Measurements from ENCODE around the gene SPTLC1.
A peak's percentile ranks its signal among the peaks of the same experiment; 100 is the strongest.

Gene SPTLC1

GRCh38 chr9:92135576-92135975, 20.4 kb upstream of the SPTLC1 start:
- TF ChIP-seq TAF1 (IDR thresholded peaks at IDR 0.05; ENCODE audit: low read depth) (no peak), NFIC (IDR thresholded peaks at IDR 0.05) (no peak), RAD21 (IDR thresholded peaks at IDR 0.05; ENCODE audit: low read depth) (no peak)

- TF ChIP-seq, protein P1, sequence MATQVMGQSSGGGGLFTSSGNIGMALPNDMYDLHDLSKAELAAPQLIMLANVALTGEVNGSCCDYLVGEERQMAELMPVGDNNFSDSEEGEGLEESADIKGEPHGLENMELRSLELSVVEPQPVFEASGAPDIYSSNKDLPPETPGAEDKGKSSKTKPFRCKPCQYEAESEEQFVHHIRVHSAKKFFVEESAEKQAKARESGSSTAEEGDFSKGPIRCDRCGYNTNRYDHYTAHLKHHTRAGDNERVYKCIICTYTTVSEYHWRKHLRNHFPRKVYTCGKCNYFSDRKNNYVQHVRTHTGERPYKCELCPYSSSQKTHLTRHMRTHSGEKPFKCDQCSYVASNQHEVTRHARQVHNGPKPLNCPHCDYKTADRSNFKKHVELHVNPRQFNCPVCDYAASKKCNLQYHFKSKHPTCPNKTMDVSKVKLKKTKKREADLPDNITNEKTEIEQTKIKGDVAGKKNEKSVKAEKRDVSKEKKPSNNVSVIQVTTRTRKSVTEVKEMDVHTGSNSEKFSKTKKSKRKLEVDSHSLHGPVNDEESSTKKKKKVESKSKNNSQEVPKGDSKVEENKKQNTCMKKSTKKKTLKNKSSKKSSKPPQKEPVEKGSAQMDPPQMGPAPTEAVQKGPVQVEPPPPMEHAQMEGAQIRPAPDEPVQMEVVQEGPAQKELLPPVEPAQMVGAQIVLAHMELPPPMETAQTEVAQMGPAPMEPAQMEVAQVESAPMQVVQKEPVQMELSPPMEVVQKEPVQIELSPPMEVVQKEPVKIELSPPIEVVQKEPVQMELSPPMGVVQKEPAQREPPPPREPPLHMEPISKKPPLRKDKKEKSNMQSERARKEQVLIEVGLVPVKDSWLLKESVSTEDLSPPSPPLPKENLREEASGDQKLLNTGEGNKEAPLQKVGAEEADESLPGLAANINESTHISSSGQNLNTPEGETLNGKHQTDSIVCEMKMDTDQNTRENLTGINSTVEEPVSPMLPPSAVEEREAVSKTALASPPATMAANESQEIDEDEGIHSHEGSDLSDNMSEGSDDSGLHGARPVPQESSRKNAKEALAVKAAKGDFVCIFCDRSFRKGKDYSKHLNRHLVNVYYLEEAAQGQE (IDR thresholded peaks at IDR 0.05; ENCODE audit: low read depth), result no peak
- TF ChIP-seq TAF1 (IDR thresholded peaks at IDR 0.05; ENCODE audit: low read depth) (no peak), NFIC (IDR thresholded peaks at IDR 0.05) (peak; percentile 85), TCF12 (IDR thresholded peaks at IDR 0.05; ENCODE audit: low read depth) (0 out of 2 replicates have a peak, but pooled peaks have one; percentile 27), ZBTB7A (IDR thresholded peaks at IDR 0.05; ENCODE audit: low read depth) (peak; percentile 77; the same call in 1 of the 2 replicates), FOXM1 (IDR thresholded peaks at IDR 0.05; ENCODE audit: borderline replicate concordance, low read depth) (no peak), RAD21 (IDR thresholded peaks at IDR 0.05; ENCODE audit: low read depth) (peak; percentile 89), TEAD4 (IDR thresholded peaks at IDR 0.05) (no peak)
- TF ChIP-seq, protein P2, sequence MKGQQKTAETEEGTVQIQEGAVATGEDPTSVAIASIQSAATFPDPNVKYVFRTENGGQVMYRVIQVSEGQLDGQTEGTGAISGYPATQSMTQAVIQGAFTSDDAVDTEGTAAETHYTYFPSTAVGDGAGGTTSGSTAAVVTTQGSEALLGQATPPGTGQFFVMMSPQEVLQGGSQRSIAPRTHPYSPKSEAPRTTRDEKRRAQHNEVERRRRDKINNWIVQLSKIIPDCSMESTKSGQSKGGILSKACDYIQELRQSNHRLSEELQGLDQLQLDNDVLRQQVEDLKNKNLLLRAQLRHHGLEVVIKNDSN (IDR thresholded peaks at IDR 0.05), result no peak
- TF ChIP-seq, protein P3, sequence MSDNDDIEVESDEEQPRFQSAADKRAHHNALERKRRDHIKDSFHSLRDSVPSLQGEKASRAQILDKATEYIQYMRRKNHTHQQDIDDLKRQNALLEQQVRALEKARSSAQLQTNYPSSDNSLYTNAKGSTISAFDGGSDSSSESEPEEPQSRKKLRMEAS (IDR thresholded peaks at IDR 0.05), result no peak
Observed at GRCh38 chr9:92133949-92134604, 18.9 kb upstream of the SPTLC1 start.

DNA sequence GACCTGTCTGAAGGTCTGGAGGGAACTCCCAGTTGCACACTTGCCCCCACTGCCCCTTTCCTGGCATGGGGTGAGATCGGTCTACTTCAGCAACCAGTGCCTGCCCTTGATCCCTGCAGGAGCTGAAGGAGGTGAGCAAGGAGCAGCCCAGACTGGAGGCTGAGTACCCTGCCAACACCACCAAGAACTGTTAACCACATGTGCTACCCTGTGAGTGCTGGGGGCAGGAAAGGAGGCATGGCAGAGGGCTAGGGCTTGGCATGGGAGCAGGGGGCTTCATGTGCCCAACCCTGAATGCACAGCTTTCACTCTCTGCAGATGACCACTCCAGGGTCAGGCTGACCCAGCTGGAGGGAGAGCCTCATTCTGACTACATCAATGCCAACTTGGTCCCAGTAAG, 17.3 kb upstream of the SPTLC1 start:
- no peak for TF ChIP-seq CEBPB (IDR thresholded peaks at IDR 0.05)
- no peak for TF ChIP-seq TEAD4 (IDR thresholded peaks at IDR 0.05)
- no peak for TF ChIP-seq EGR1 (IDR thresholded peaks at IDR 0.05)
- TF ChIP-seq EP300 (IDR thresholded peaks at IDR 0.05; ENCODE audit: borderline replicate concordance), result no peak
- TF ChIP-seq ZBTB7A (IDR thresholded peaks at IDR 0.05; ENCODE audit: low read depth), result no peak
- TF ChIP-seq, protein P2 (IDR thresholded peaks at IDR 0.05), result no peak
- no peak for TF ChIP-seq CREB1 (IDR thresholded peaks at IDR 0.05; ENCODE audit: low read depth)
- TF ChIP-seq RAD21 (IDR thresholded peaks at IDR 0.05; ENCODE audit: low read depth), result no peak
- no peak for TF ChIP-seq FOXM1 (IDR thresholded peaks at IDR 0.05; ENCODE audit: borderline replicate concordance, low read depth)
- TF ChIP-seq NFIC (IDR thresholded peaks at IDR 0.05), result no peak
- no peak for TF ChIP-seq TAF1 (IDR thresholded peaks at IDR 0.05; ENCODE audit: low read depth)
- no peak for TF ChIP-seq TCF12 (IDR thresholded peaks at IDR 0.05; ENCODE audit: low read depth)
- no peak for TF ChIP-seq YY1 (IDR thresholded peaks at IDR 0.05; ENCODE audit: low read depth)
- TF ChIP-seq, protein P3 (IDR thresholded peaks at IDR 0.05), result no peak
- TF ChIP-seq, protein P1 (IDR thresholded peaks at IDR 0.05; ENCODE audit: low read depth), result no peak

- no peak for TF ChIP-seq EP300 (IDR thresholded peaks at IDR 0.05; ENCODE audit: borderline replicate concordance)
- TF ChIP-seq TCF12 (IDR thresholded peaks at IDR 0.05; ENCODE audit: low read depth), result no peak
- no peak for TF ChIP-seq RAD21 (IDR thresholded peaks at IDR 0.05; ENCODE audit: low read depth)
- TF ChIP-seq CEBPB (IDR thresholded peaks at IDR 0.05), result no peak
- TF ChIP-seq, protein P2 (IDR thresholded peaks at IDR 0.05), result no peak
- no peak for TF ChIP-seq FOXM1 (IDR thresholded peaks at IDR 0.05; ENCODE audit: borderline replicate concordance, low read depth)
- TF ChIP-seq TAF1 (IDR thresholded peaks at IDR 0.05; ENCODE audit: low read depth), result no peak
- TF ChIP-seq NFIC (IDR thresholded peaks at IDR 0.05), result no peak
- TF ChIP-seq, protein P3 (IDR thresholded peaks at IDR 0.05), result no peak
- TF ChIP-seq CREB1 (IDR thresholded peaks at IDR 0.05; ENCODE audit: low read depth), result no peak
- TF ChIP-seq ZBTB7A (IDR thresholded peaks at IDR 0.05; ENCODE audit: low read depth), result no peak
- TF ChIP-seq, protein P1 (IDR thresholded peaks at IDR 0.05; ENCODE audit: low read depth), result no peak
Observed at GRCh38 chr9:92122800-92123199, 7.6 kb upstream of the SPTLC1 start.

All from Ishikawa (cell line).